Activated naive CD8-positive, alpha-beta T cell treated with anti-CD3 and anti-CD28 coated beads, Interleukin-2, amount 50 U/mL, for 16 hours (primary cell): ENCODE data around the gene CACNA1D.
"Not testable (repeated sequence)": the region's sequence is repeated elsewhere in the genome, so short reads cannot be mapped to it uniquely, and the experiment has no call there.

Source experiments
- DNase-seq: peaks from one replicate; pipeline ENCODE4 v3.0.0-alpha.2; 2020; ENCODE audit warnings: low read depth, low spot score

CACNA1D gene

GRCh38 chr3:53526704-53527055, 32.3 kb downstream of the CACNA1D start:
- no peak for DNase-seq

- no peak for DNase-seq
Observed at GRCh38 chr3:53530205-53530604, 35.8 kb downstream of the CACNA1D start.

GRCh38 chr3:53531749-53532148, 37.3 kb downstream of the CACNA1D start:
- no peak for DNase-seq

- no peak for DNase-seq
Observed at GRCh38 chr3:53533472-53533871, 39.1 kb downstream of the CACNA1D start.

GRCh38 chr3:53534216-53534615, 39.8 kb downstream of the CACNA1D start:
- DNase-seq: no peak

GRCh38 chr3:53534676-53535400, 40.4 kb downstream of the CACNA1D start:
- no peak for DNase-seq

GRCh38 chr3:53536282-53536681, 41.9 kb downstream of the CACNA1D start:
- DNase-seq: no peak

GRCh38 chr3:53544357-53544756, 49.9 kb downstream of the CACNA1D start:
- DNase-seq: no peak

- DNase-seq: no peak
Observed at GRCh38 chr3:53545310-53545995, 51.0 kb downstream of the CACNA1D start.

GRCh38 chr3:53545996-53546359, 51.6 kb downstream of the CACNA1D start:
- DNase-seq: no peak

GRCh38 chr3:53547327-53547726, 52.9 kb downstream of the CACNA1D start:
- DNase-seq: no peak

GRCh38 chr3:53550005-53550620, 55.7 kb downstream of the CACNA1D start:
- DNase-seq: no peak

GRCh38 chr3:53551324-53551723, 56.9 kb downstream of the CACNA1D start:
- no peak for DNase-seq

GRCh38 chr3:53552730-53553129, 58.3 kb downstream of the CACNA1D start:
- no peak for DNase-seq

- no peak for DNase-seq
Observed at GRCh38 chr3:53553200-53553599, 58.8 kb downstream of the CACNA1D start.

GRCh38 chr3:53554559-53555067, 60.2 kb downstream of the CACNA1D start:
- DNase-seq: no peak

GRCh38 chr3:53555068-53555588, 60.7 kb downstream of the CACNA1D start:
- DNase-seq: no peak

GRCh38 chr3:53566461-53567145, 72.2 kb downstream of the CACNA1D start:
- no peak for DNase-seq

- no peak for DNase-seq
Observed at GRCh38 chr3:53570081-53570480, 75.7 kb downstream of the CACNA1D start.

- no peak for DNase-seq
Observed at GRCh38 chr3:53570709-53571108, 76.3 kb downstream of the CACNA1D start.

GRCh38 chr3:53571264-53571663, 76.9 kb downstream of the CACNA1D start:
- no peak for DNase-seq

GRCh38 chr3:53572184-53572583, 77.8 kb downstream of the CACNA1D start:
- not testable (repeated sequence) for DNase-seq
